Measurements from ENCODE around the gene RASIP1. TPM values are rescaled to one million over a fixed set of nuclear protein-coding genes. Genes with fewer than 3 reads are reported as not detected.
"Not testable (repeated sequence)": the region's sequence is repeated elsewhere in the genome, so short reads cannot be mapped to it uniquely, and the experiment has no call there.

The RASIP1 gene, protein sequence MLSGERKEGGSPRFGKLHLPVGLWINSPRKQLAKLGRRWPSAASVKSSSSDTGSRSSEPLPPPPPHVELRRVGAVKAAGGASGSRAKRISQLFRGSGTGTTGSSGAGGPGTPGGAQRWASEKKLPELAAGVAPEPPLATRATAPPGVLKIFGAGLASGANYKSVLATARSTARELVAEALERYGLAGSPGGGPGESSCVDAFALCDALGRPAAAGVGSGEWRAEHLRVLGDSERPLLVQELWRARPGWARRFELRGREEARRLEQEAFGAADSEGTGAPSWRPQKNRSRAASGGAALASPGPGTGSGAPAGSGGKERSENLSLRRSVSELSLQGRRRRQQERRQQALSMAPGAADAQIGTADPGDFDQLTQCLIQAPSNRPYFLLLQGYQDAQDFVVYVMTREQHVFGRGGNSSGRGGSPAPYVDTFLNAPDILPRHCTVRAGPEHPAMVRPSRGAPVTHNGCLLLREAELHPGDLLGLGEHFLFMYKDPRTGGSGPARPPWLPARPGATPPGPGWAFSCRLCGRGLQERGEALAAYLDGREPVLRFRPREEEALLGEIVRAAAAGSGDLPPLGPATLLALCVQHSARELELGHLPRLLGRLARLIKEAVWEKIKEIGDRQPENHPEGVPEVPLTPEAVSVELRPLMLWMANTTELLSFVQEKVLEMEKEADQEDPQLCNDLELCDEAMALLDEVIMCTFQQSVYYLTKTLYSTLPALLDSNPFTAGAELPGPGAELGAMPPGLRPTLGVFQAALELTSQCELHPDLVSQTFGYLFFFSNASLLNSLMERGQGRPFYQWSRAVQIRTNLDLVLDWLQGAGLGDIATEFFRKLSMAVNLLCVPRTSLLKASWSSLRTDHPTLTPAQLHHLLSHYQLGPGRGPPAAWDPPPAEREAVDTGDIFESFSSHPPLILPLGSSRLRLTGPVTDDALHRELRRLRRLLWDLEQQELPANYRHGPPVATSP
- total RNA-seq = 6.5 TPM

DNA sequence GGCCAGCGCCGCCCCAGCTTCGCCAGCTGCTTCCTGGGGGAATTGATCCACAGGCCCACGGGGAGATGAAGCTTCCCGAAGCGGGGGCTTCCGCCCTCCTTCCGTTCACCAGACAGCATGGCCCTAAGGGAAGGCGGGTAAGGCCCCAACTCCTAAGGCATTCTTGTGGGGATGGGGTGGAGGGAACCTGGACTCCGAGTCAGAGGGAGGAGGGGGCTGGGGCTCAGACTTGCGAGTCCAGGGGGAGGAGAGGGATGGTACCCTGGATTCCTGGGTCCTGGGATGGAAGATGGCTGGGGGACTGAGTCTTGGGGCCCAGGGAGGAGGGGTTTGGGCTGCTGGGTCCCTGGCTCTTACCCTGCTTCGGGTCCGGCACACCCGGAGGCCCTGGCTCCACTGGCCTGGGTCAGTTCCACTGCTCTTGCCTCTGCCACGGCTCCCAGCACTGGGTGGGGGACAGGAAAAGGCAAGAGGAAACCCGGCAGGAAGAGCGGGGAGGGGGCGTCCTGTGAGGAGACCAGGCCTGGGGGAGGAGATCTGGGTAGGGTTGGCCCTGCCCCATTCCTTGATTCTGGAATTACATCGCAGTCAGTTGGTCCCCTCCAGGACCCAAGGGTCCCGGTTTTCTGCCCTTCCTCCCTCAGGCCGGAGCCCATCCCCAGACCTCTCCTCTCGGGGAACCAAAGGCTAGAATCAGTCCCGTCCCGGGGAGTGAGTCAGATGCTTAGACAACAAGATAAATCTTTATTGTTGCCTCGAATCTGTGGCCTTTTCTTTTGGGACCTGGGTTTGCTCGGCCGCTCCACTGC is at the start of gene RASIP1:
Gene RASIP1, minus strand, starts transcription at position 447 of the 809 bp plus-strand sequence. Its CDS starts 328 bp downstream, at position 119.
- DNase-seq = no peak

DNA sequence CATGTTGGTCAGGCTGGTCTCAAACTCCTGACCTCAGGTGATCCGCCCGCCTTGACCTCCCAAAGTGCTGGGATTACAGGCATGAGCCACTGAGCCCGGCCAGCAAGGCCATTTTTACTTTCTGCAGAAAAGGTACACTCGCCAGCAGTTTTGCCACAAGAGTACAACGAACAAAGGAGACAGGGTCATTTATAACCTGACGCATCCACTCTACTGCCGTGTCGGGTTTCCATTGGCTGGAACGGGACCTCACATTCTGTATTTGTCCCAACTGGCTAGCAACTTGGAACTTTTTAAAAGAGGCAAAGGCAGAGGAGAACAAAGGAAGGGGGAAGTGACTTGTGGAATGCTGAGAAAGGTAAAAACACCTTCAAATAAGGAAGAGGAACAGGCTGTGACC is 46.9 kb upstream of the RASIP1 start:
- DNase-seq = not testable (repeated sequence)

- not testable (repeated sequence) for DNase-seq
Observed at GRCh38 chr19:48786422-48786821, 46.0 kb upstream of the RASIP1 start.

DNA sequence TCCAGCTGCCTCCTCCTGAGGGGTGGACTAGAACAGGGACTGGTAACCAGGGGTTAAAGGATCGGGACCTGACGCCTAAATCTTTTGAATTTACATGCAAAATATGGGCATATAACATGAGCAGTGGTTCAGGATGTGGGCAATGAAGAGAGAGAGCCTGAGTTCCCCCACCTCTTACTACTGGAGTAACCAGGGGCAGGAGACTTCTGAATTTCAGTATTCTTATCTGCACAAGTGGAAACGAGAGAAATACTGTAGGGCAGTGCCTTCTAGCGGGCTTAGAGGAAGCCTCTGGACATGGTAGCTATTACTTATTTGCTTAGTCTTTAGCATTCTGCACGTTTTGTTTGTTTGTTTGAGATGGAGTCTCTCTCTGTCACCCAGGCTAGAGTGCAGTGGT is 44.1 kb upstream of the RASIP1 start:
- DNase-seq = no peak

DNA sequence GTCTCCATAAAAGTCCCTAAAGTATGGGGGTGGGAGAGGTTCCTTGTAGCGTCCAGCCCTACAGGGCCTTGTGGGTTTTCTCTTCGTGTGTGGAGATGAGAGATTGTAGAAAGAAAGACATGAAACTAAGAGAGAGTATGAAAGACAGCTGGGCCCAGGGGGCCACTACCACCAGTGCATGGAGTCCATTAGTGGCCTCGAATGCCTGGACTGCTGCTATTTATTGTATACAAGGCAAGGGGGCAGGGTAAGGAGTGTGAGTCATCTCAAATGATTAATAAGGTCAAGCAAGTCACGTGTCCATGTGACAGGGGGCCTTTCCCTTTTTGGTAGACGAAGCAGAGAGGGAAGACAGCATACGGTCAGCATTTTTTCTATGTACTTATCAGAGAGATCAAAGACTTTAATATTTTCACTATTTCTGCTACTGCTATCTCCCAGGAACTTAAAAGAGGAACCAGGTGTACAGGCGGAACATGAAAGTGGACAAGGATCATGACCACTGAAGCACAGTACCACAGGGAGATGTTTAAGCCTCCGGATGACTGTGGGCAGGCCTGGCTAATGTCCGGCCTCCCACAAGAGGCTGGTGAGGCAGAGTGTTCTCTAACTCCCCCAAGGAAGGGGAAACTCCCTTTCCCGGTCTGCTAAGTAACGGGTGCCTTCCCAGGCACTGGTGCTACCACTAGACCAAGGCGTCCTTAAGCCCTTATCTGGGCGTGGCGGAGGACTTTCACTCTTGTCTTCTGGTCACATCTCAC is 40.4 kb upstream of the RASIP1 start:
- DNase-seq = no peak

GRCh38 chr19:48779636-48780035 is 39.2 kb upstream of the RASIP1 start:
- DNase-seq = no peak

GRCh38 chr19:48777720-48778119 is 37.3 kb upstream of the RASIP1 start:
- DNase-seq = no peak

- DNase-seq = no peak
Observed at GRCh38 chr19:48777139-48777538, 36.7 kb upstream of the RASIP1 start.

GRCh38 chr19:48772503-48772953 is 32.1 kb upstream of the RASIP1 start:
- no peak for DNase-seq

- no peak for DNase-seq
Observed at GRCh38 chr19:48770734-48771472, 30.5 kb upstream of the RASIP1 start.

GRCh38 chr19:48770266-48770665 is 29.9 kb upstream of the RASIP1 start:
- no peak for DNase-seq

GRCh38 chr19:48768994-48769713 is 28.7 kb upstream of the RASIP1 start:
- no peak for DNase-seq

- DNase-seq = not testable (repeated sequence)
Observed at GRCh38 chr19:48768171-48768753, 27.9 kb upstream of the RASIP1 start.

DNA sequence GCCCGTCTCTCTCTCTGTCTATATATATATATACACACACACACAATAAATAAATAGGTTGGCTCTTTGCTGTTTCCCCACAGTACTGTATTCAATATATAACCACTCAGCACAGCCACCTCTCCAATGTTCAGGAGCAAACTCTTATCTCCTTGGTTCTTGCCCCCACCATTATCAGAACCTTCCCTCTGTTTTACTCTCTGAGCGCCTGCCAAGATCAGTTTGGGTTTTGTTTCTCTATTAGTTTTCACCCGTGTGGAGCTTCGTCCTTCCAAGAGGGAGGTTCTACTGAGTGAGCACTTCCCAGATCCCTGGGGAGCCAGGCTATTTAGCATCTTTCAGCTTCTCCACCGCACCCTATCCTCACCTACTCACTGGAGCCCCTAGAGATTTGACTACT is 25.4 kb upstream of the RASIP1 start:
- not testable (repeated sequence) for DNase-seq

DNA sequence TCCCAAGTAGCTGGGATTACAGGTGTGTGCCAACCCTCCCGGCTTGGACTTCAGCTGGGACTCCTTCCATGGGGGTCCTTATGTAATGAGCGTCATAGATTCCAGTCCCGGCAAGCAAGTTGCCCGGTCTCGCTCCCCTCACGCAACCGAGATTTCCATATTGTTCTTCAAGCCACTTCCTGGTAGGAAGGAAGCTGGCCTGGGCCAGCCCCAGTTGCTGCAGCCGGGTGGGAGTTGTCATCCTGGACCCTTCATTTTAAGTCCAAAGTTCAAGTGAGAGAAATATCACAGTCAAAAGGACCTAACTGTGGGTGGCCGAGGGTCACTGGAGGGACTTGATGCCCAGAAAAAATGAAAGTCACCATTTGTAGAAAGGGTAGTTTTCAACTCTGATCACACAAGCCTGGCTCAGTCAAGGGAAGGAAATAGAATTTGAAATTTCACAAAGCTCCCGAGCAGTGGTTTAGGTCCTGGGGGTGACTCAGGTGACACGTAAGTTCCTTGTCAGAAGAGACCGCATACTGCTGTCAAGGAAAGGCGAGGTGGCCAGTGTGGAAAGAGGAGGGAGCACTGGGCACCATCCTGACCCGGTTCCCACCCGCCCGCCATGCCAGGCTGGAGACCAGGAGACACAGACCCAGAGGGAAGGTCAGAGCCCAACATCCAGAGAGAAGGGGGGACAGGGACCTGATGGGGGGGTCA is 20.2 kb upstream of the RASIP1 start:
- no peak for DNase-seq

GRCh38 chr19:48757741-48758144 is 17.3 kb upstream of the RASIP1 start:
- DNase-seq = no peak

GRCh38 chr19:48757089-48757675 is 16.8 kb upstream of the RASIP1 start:
- DNase-seq = no peak

GRCh38 chr19:48756686-48757085 is 16.3 kb upstream of the RASIP1 start:
- no peak for DNase-seq
